Caco-2 (cell line): ENCODE measurements around the gene FZD4. TPM values are rescaled to one million over a fixed set of nuclear protein-coding genes. Genes with fewer than 3 reads are reported as not detected.

Source experiments
- BruUV-seq: library from RNA; stranded (reverse); fragments of 400-500 nt; replicated peaks from 2 replicates; lab custom pipeline; 2021; lab: Mats Ljungman, UMichigan
- CTCF ChIA-PET: fragments of 300-600 bp; sonication (Branson Sonifier 250); formaldehyde crosslinking; loops from one replicate; lab custom pipeline; 2022; ENCODE audit warnings: antibody characterized with exemption; lab: Charles Lee
- POLR2A ChIA-PET: fragments of 300-600 bp; sonication (Branson Sonifier 250); formaldehyde crosslinking; loops from one replicate; lab custom pipeline; 2022; ENCODE audit warnings: antibody characterized with exemption; lab: Charles Lee
- DNase-seq, 2 experiments: peaks; one replicate each; pipeline versions ENCODE4 v3.0.0 to v3.0.0-alpha.2; 2020 to 2022
- H3K27me3 ChIP-seq: replicated peaks from 2 replicates; pipeline ENCODE4 v1.6.0; 2011; ENCODE audit warnings: low read length; ENCODE audit not compliant: control insufficient read depth, insufficient read depth
- H3K36me3 ChIP-seq: 2 replicates; pipeline ENCODE4 v1.5.1; 2011; ENCODE audit warnings: low read length; ENCODE audit not compliant: control insufficient read depth, insufficient read depth
- H3K4me1 ChIP-seq: fragments of 250-450 bp; sonication (Bioruptor Pico); 2 replicates; pipeline ENCODE4 v1.5.1; 2020; ENCODE audit warnings: mild to moderate bottlenecking
- H3K4me3 ChIP-seq: 2 replicates; pipeline ENCODE4 v1.5.1; 2011; ENCODE audit warnings: low read depth, mild to moderate bottlenecking, control low read depth, low read length
- H3K9me3 ChIP-seq: fragments of 250-450 bp; sonication (Bioruptor Pico); 2 replicates; pipeline ENCODE4 v1.5.1; 2020; ENCODE audit warnings: mild to moderate bottlenecking, moderate library complexity
- H3K27ac Mint-ChIP-seq: one replicate; pipeline ENCODE4 v1.8.0; 2022; ENCODE audit warnings: mixed read lengths; ENCODE audit not compliant: unreplicated experiment
- H3K27me3 Mint-ChIP-seq: one replicate; pipeline ENCODE4 v1.8.0; 2022; ENCODE audit warnings: mixed read lengths; ENCODE audit not compliant: insufficient read depth, unreplicated experiment
- H3K36me3 Mint-ChIP-seq: one replicate; pipeline ENCODE4 v1.8.0; 2022; ENCODE audit warnings: mild to moderate bottlenecking, mixed read lengths; ENCODE audit not compliant: insufficient read depth, unreplicated experiment
- H3K4me1 Mint-ChIP-seq: one replicate; pipeline ENCODE4 v1.8.0; 2022; ENCODE audit warnings: low read depth, mixed read lengths; ENCODE audit not compliant: unreplicated experiment
- H3K4me3 Mint-ChIP-seq: one replicate; pipeline ENCODE4 v1.8.0; 2022; ENCODE audit warnings: mild to moderate bottlenecking, moderate library complexity, mixed read lengths; ENCODE audit not compliant: unreplicated experiment
- H3K9me3 Mint-ChIP-seq: one replicate; pipeline ENCODE4 v1.8.0; 2022; ENCODE audit warnings: mixed read lengths; ENCODE audit not compliant: unreplicated experiment
- intact Hi-C: fragments of 100-400 bp; cut with micrococcal nuclease; formaldehyde crosslinking; loops from one replicate; pipeline ENCODE4 v1.10.0; 2022; ENCODE audit not compliant: unreplicated experiment
- total RNA-seq: library from RNA; stranded (reverse); gene quantifications from 2 replicates; pipeline ENCODE4 v1.2.3, GENCODE V29; 2022
- TF ChIP-seq, protein P1 (sequence below), 2 experiments: fragments of 200-600 bp in 1 of 2; IDR thresholded peaks; 1 replicate in 1 of 2; 2 replicates in 1 of 2; pipeline versions ENCODE4 v1.5.1 to v1.8.0; 2011 to 2022; ENCODE audit warnings: antibody characterized with exemption in 1 of 2, control low read depth in 1 of 2, inconsistent platforms in 1 of 2, low read depth in 1 of 2, low read length in 1 of 2, mild to moderate bottlenecking in 1 of 2, moderate library complexity in 1 of 2; ENCODE audit not compliant: insufficient read depth in 1 of 2, severe bottlenecking in 1 of 2, unreplicated experiment in 1 of 2

The FZD4 gene
- total RNA-seq, 1 experiment from 2014 or later: 78.4 TPM

DNA sequence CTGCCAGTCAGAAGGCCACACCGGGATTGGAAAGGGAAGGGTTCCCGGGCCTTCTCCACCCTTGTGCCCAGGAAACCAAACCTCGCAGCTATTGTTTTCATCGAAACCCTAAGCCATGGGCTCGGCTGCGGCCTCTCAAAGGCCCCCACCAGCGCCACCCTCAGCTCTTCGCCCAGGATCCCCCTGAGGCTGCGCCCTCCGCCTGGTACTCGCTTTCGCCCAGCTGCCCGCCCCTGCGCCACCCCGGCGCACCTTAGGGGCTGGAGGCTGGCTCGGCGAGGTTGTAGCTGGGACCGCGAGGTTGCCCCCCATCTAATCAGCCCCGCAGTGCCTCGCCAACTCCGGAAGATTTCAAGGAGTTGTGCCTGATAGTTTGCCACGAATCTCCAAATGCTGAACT lies 49.0 kb downstream of the FZD4 start:
- Mint-ChIP-seq H3K4me3 (no peak overlapping the region), H3K27me3 (no peaks in the 10 kb centered on the region), H3K36me3 (no peaks in the 10 kb centered on the region), H3K9me3 (no peaks in the 10 kb centered on the region), H3K27ac (no peak overlapping the region), H3K4me1 (peaks cover 28% of the 10 kb centered on the region)
- intact Hi-C loops: no loop called here
- CTCF ChIA-PET: no interaction called here
- no peaks in the 10 kb centered on the region for H3K36me3 ChIP-seq
- POLR2A ChIA-PET: no interaction called here
- H3K9me3 ChIP-seq: no peaks in the 10 kb centered on the region
- H3K27me3 ChIP-seq: no peaks in the 10 kb centered on the region
- DNase-seq: no peak
- H3K4me3 ChIP-seq: no peak overlapping the region
- TF ChIP-seq, protein P1, sequence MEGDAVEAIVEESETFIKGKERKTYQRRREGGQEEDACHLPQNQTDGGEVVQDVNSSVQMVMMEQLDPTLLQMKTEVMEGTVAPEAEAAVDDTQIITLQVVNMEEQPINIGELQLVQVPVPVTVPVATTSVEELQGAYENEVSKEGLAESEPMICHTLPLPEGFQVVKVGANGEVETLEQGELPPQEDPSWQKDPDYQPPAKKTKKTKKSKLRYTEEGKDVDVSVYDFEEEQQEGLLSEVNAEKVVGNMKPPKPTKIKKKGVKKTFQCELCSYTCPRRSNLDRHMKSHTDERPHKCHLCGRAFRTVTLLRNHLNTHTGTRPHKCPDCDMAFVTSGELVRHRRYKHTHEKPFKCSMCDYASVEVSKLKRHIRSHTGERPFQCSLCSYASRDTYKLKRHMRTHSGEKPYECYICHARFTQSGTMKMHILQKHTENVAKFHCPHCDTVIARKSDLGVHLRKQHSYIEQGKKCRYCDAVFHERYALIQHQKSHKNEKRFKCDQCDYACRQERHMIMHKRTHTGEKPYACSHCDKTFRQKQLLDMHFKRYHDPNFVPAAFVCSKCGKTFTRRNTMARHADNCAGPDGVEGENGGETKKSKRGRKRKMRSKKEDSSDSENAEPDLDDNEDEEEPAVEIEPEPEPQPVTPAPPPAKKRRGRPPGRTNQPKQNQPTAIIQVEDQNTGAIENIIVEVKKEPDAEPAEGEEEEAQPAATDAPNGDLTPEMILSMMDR (IDR thresholded peaks at IDR 0.05; ENCODE audit: insufficient read depth in 1 of 2, low read depth in 1 of 2, low read length in 1 of 2, severe bottlenecking in 1 of 2, unreplicated experiment in 1 of 2): no peak
- no TSS peak for BruUV-seq
- peaks cover 29% of the 10 kb centered on the region for H3K4me1 ChIP-seq

DNA sequence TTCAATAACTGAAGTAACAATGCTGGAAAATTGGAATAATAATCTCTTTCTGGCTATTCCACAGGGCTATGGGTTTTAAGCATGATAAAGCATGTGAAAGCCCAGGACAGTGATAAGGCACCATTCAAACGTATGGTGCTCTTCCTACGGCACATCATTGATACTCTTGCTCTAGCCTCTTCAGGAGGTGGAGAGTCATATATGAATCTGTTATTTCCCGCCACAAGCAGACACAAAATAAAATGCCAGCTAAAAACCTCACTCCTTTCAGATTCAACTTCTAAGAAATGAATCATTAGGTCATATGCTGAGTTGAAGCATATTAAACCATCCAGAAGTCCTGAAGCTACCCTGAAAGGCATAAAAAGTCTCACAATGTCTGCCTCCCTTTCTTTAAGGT lies 49.9 kb downstream of the FZD4 start:
- Mint-ChIP-seq H3K27me3 (no peaks in the 10 kb centered on the region), H3K4me1 (peaks cover 37% of the 10 kb centered on the region), H3K9me3 (no peaks in the 10 kb centered on the region), H3K27ac (no peak overlapping the region), H3K4me3 (no peak overlapping the region), H3K36me3 (no peaks in the 10 kb centered on the region)
- TF ChIP-seq, protein P1 (IDR thresholded peaks at IDR 0.05; ENCODE audit: insufficient read depth in 1 of 2, low read depth in 1 of 2, low read length in 1 of 2, severe bottlenecking in 1 of 2, unreplicated experiment in 1 of 2): no peak
- H3K4me3 ChIP-seq: no peak overlapping the region
- intact Hi-C loops: no loop called here
- CTCF ChIA-PET: no interaction called here
- H3K36me3 ChIP-seq: no peaks in the 10 kb centered on the region
- no peaks in the 10 kb centered on the region for H3K27me3 ChIP-seq
- POLR2A ChIA-PET: no interaction called here
- BruUV-seq: no TSS peak
- no peaks in the 10 kb centered on the region for H3K9me3 ChIP-seq
- H3K4me1 ChIP-seq: peaks cover 31% of the 10 kb centered on the region
- DNase-seq: no peak

DNA sequence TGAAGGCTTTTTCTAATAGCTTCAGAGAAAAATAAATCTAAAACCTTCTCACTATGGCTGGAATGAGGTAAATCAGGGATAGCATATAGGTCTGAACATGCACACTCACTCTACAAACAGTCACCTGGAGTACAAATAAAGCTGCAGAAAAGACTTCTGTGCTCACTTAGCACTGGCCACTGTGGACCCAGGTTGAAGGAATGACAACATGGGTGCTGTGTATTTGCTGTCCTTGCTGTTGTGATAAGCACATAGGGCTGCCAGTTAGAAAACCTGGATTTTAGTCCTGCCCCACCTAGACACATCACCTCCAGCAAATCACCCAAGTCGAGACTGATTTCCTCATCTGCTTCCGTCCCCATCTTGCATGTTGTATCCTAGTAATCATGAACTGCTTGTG lies 51.2 kb downstream of the FZD4 start:
- H3K36me3 ChIP-seq: no peaks in the 10 kb centered on the region
- DNase-seq: peak in 1 of 2 experiments; percentile 32
- H3K4me1 ChIP-seq: peaks cover 31% of the 10 kb centered on the region
- intact Hi-C loops: no loop called here
- Mint-ChIP-seq H3K36me3 (no peaks in the 10 kb centered on the region), H3K4me3 (no peak overlapping the region), H3K4me1 (peaks cover 38% of the 10 kb centered on the region), H3K9me3 (no peaks in the 10 kb centered on the region), H3K27ac (peak overlapping the region; percentile 20), H3K27me3 (no peaks in the 10 kb centered on the region)
- BruUV-seq: no TSS peak
- H3K9me3 ChIP-seq: no peaks in the 10 kb centered on the region
- no peak overlapping the region for H3K4me3 ChIP-seq
- ChIA-PET POLR2A (interaction anchor here (0.6 kb wide), 1 partner anchor 35 kb away, joined by 3 read pairs; no protein-coding TSS in a partner anchor), CTCF (interaction anchor here (0.7 kb wide), 2 partner anchors 33 to 332 kb away, joined by 3 to 4 read pairs; no protein-coding TSS in a partner anchor)
- TF ChIP-seq, protein P1 (IDR thresholded peaks at IDR 0.05; ENCODE audit: insufficient read depth in 1 of 2, low read depth in 1 of 2, low read length in 1 of 2, severe bottlenecking in 1 of 2, unreplicated experiment in 1 of 2): no peak
- no peaks in the 10 kb centered on the region for H3K27me3 ChIP-seq
